Hippocampal formation (tissue), 2 donors: ENCODE results near the gene AANAT.

ENCODE experiments used
- DNase-seq, 2 donors: peaks; one replicate each; lab custom pipeline; 2025; lab: John Stamatoyannopoulos, UW

The AANAT gene

GRCh38 chr17:76442341-76443338 is 24.8 kb upstream of the AANAT start:
- no peak for DNase-seq

- no peak for DNase-seq
Observed at GRCh38 chr17:76444518-76445311, 22.7 kb upstream of the AANAT start.

GRCh38 chr17:76445697-76446448 is 21.5 kb upstream of the AANAT start:
- DNase-seq: no peak

DNA sequence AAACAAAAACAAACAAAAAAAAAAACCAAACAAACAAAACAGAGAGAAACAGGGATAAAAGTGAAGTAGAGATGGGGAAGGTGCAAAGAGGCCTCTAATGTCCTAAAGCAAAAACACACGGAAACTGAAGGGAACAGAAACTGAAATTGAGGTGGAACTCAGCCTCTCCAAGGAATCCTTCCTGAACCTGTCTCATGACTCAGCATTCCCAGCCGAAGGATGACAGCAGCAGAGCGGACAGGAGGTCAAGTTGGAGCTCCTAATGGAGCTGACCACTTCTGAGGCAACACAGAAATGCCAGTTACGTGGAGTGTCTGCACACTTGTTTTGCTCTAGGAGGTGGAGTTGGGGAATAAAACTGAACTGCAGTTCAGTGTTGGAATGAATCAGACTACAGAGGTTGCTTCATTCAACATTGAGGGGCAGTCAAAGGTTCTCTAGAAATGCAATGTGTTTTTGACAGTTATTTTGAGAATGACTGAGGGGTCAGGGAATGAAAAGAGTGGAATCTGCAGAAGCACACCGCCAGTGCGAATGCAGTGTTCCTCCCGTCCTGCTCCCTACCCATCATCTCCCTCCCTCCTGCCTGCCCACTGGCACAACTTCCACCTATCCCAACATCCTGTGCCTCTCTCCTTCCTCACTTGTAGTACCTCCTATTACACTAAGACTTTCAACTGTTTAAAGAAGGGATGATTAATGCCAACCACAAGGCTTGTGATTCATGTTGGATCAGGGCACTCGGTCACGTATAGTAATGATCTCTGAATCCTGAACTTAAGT is 20.8 kb upstream of the AANAT start:
- no peak for DNase-seq

GRCh38 chr17:76447931-76448652 is 19.3 kb upstream of the AANAT start:
- DNase-seq: no peak

DNA sequence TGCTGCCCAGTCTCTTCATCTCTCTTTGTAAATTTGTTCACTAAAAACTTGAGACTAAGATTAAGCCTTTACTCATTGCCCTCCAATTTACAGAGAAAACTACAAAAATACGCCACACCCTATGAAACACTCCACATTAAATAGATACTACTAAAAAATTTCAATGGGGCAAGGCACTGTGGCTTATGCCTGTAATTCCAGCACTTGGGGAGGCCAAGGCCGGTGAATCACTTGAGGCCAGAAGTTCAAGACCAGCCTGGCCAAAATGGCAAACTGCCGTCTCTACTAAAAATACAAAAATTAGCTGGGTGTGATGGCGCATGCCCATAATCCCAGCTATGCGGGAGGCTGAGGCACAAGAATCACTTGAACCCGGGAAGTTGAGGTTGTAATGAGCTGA is 18.3 kb upstream of the AANAT start:
- DNase-seq: no peak

DNA sequence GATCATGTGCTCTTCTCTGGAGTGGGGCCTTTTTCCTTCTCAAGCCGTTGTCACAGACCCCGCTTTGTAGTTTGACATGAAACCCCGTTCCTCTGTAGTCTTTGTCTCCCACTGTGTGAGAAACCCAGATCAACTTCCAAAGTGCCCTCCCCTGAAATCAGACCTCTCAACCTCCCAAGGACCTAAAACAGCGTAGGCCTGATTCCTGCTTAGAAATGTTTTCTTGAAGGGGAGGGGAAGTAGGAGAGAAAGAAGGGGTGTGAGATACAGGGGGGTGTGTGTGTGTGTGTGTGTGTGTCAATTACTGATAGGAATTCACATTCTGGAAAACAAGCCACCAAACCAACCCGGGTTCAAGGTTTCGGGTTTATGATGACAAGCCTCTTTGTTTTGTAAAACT is 15.9 kb upstream of the AANAT start:
- DNase-seq: no peak

DNA sequence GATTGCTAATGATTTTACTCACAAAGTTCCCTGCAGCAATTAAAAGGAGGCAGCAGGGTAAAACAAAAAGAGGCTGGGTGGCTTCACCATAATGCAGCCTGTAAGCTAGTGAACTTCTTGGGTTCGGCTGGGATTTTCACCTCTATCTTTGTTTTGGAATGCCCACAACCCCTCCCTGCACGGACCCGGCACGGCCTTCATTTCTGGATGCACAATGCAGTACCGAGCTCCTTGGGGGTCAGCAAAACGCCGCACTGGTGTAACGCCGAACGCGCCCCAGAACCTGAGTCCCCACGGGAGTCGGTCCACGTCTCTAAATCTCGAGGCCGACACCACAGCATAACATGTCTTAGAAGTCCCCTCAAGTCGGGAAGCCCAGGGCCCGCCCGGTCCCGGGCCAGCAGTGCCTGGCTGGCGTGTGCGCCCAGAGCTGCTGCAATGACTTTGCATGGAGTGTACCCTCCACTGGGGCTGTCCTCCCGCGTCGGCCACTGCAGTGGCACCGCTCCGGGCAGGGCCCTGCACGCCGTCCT is 15.2 kb upstream of the AANAT start:
- no peak for DNase-seq

- peak; percentile 73 to 85 for DNase-seq
Observed at GRCh38 chr17:76452660-76453430, 14.6 kb upstream of the AANAT start, which contains the start of gene UBE2O. Gene UBE2O, minus strand, starts transcription at chr17:76453152. Its CDS starts 11 bp downstream, at chr17:76453141.

GRCh38 chr17:76453431-76453743 is 14.0 kb upstream of the AANAT start:
- DNase-seq: no peak

DNA sequence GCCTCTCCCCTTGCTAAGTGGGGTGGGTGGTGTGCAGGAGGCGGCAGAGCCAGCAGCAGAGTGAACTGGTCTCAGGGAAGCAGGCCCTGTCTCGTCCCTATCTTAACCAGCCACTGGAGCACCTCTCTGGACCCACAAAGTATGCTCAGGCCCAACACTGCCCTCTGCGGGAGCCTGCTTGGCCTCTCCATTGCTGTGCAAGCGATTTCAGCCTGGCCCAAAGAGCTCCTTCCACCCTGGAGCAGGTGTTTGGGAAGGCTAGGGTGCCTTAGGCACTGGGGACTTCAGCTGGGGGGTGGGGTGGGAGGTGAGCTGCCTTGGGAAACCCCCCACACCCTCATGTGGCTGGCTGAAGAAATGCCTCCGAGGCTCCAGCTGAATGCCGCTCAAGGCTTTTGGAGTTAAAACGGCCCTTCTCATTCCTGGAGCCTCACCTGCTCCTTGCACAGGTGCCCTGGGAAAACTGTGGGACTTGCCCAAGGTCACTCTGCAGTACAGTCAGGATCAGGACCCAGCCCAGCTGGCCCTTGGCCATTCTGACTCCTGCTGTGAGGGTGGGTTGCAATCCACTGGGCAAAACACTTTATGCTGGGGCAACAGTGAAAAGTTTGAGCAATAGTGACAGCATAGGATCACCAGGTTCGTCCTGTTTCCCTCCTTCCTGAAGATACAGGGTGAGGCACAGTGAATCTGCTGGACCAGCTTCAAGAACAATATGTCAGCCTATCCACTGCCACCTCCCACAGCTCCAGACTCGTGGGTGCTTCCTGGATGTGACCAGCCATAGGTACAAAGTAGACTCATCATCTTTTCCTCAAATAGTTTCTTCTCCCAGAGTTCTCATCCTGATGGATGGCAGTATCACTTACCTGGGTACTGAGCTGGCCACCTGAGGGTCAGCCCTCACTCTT is 8.6 kb upstream of the AANAT start:
- no peak for DNase-seq

GRCh38 chr17:76459674-76460073 is 7.7 kb upstream of the AANAT start:
- DNase-seq: no peak

DNA sequence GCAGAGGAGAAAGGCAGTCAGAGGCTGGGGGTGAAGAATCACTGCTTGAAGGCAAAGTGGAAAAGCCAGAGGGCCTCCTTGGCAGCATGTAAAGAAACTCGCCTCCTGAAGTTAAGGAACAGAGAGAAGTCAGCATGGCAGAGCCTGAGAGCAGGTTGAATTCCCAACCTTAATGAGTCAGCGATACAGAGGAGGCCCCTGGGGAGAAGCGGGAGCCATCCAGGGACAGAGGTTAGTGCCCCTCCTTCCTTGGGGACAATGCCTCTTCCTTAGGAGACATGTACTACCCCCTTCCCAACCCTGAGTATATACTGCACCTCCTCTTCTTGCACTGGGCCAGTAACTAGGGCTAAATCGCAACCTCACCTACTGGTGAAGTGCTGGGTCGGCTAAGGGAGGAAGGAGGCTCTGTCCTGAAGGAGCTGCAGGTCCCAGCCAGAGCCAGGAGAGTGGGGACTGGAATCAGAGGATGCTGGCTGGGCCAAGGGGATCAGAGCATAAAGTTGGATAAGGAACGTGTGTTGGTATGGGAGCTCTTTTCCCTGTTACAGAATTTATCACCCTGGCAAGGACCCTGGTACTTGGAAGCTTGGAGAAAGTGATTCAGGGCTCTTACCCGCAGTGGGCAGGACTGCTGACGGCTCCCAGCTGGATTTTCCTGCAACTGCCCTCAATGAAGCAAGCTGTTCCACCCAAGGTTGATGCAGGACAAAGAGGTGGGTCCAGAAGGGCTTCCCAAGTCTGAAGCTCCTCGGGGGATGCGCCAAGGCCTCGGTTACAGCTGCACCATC is 5.4 kb upstream of the AANAT start:
- no peak for DNase-seq

- no peak for DNase-seq
Observed at GRCh38 chr17:76462556-76463290, 4.7 kb upstream of the AANAT start.

GRCh38 chr17:76466775-76467130 is 650 bp upstream of the AANAT start:
- no peak for DNase-seq

- no peak for DNase-seq
Observed at GRCh38 chr17:76467809-76468633, 618 bp downstream of the AANAT start.
